PC-3 (cell line): ENCODE results near the gene SENP8. TPM values are rescaled to one million over a fixed set of nuclear protein-coding genes. Genes with fewer than 3 reads are reported as not detected.
A peak's percentile ranks its signal among the peaks of the same experiment; 100 is the strongest.

Experiments used
- ATAC-seq: fragments of 200-7000 bp; cut with Tn5 transposase; 2 replicates; pipeline ENCODE4 v1.9.1; 2020; ENCODE audit warnings: mild to moderate bottlenecking, moderate library complexity
- BruUV-seq: library from RNA; stranded (reverse); fragments of 400-500 nt; replicated peaks from 2 replicates; lab custom pipeline; 2021; lab: Mats Ljungman, UMichigan
- CTCF ChIA-PET: fragments of 300-600 bp; sonication (Branson Sonifier 250); formaldehyde crosslinking; loops from one replicate; lab custom pipeline; 2022; ENCODE audit warnings: antibody characterized with exemption; lab: Charles Lee
- POLR2A ChIA-PET: fragments of 300-600 bp; sonication (Branson Sonifier 250); formaldehyde crosslinking; loops from one replicate; lab custom pipeline; 2022; ENCODE audit warnings: antibody characterized with exemption; ENCODE audit not compliant: unreplicated experiment; lab: Charles Lee
- DNase-seq: peaks from one replicate; pipeline ENCODE4 v3.0.0-alpha.2; 2015
- H2AFZ ChIP-seq: fragments of 300-600 bp; sonication (generic); 2 replicates; pipeline ENCODE4 v1.6.0; 2016; ENCODE audit warnings: antibody characterized with exemption, low read length
- H3F3A ChIP-seq: fragments of 300-600 bp; sonication (generic); one replicate; pipeline ENCODE4 v1.6.0; 2017; ENCODE audit warnings: antibody characterized with exemption, low read length, control low read depth, mild to moderate bottlenecking; ENCODE audit not compliant: unreplicated experiment
- H3K27ac ChIP-seq: fragments of 300-600 bp; sonication (generic); 2 replicates; pipeline ENCODE4 v1.5.1; 2016; ENCODE audit warnings: mild to moderate bottlenecking, low read length
- H3K27me3 ChIP-seq: fragments of 300-600 bp; sonication (generic); 2 replicates; pipeline ENCODE4 v1.6.1; 2016; ENCODE audit warnings: low read length, mixed read lengths
- H3K36me3 ChIP-seq: fragments of 300-600 bp; sonication (generic); 2 replicates; pipeline ENCODE4 v1.6.1; 2016; ENCODE audit warnings: low read depth, mixed run types, low read length, mixed read lengths
- H3K4me1 ChIP-seq: fragments of 300-600 bp; sonication (generic); 2 replicates; pipeline ENCODE4 v1.5.1; 2016; ENCODE audit warnings: low read length; ENCODE audit not compliant: insufficient read depth
- H3K4me2 ChIP-seq: fragments of 300-600 bp; sonication (generic); 2 replicates; pipeline ENCODE4 v1.6.0; 2016; ENCODE audit warnings: low read length
- H3K4me3 ChIP-seq: fragments of 300-600 bp; sonication (generic); 2 replicates; pipeline ENCODE4 v1.5.1; 2016; ENCODE audit warnings: mild to moderate bottlenecking, low read length, mixed read lengths
- H3K79me2 ChIP-seq: fragments of 300-600 bp; sonication (generic); 2 replicates; pipeline ENCODE4 v1.6.1; 2017; ENCODE audit warnings: low read length, mixed read lengths
- H3K9ac ChIP-seq: fragments of 300-600 bp; sonication (generic); 2 replicates; pipeline ENCODE4 v1.6.0; 2016; ENCODE audit warnings: mild to moderate bottlenecking, low read length
- H3K9me2 ChIP-seq: fragments of 300-600 bp; sonication (generic); replicated peaks from 2 replicates; pipeline ENCODE4 v1.6.1; 2016; ENCODE audit warnings: mixed run types, low read length, mixed read lengths
- H3K9me3 ChIP-seq: fragments of 300-600 bp; sonication (generic); 2 replicates; pipeline ENCODE4 v1.6.1; 2016; ENCODE audit warnings: low read length, mixed read lengths
- H4K20me1 ChIP-seq: fragments of 300-600 bp; sonication (generic); 2 replicates; pipeline ENCODE4 v1.6.1; 2016; ENCODE audit warnings: low read length, mixed read lengths
- EZH2 ChIP-seq: fragments of 300-600 bp; sonication (generic); IDR thresholded peaks from one replicate; pipeline ENCODE4 v1.6.1; 2017; ENCODE audit warnings: antibody characterized with exemption, mild to moderate bottlenecking, low read length; ENCODE audit not compliant: unreplicated experiment
- EZH2phosphoT487 ChIP-seq: fragments of 300-600 bp; sonication (generic); IDR thresholded peaks from 2 replicates; pipeline ENCODE4 v1.6.1; 2018; ENCODE audit warnings: mild to moderate bottlenecking, antibody characterized with exemption, low read length, borderline replicate concordance
- intact Hi-C: fragments of 100-400 bp; cut with micrococcal nuclease; formaldehyde crosslinking; loops from 2 replicates; pipeline ENCODE4 v1.9.0; 2023
- total RNA-seq: library from RNA; depleted of rRNA; stranded (reverse); fragments of >200 nt; gene quantifications from 2 replicates; pipeline ENCODE4 v1.2.3, GENCODE V29; 2014
- TF ChIP-seq, protein P1 (sequence below): fragments of 300-600 bp; sonication (generic); conservative IDR thresholded peaks from 2 replicates; pipeline ENCODE4 v1.5.1; 2017; ENCODE audit warnings: antibody characterized with exemption, low read depth, mild to moderate bottlenecking, low read length

SENP8 gene
- total RNA-seq, 1 experiment from 2014 or later: 4.2 TPM

DNA sequence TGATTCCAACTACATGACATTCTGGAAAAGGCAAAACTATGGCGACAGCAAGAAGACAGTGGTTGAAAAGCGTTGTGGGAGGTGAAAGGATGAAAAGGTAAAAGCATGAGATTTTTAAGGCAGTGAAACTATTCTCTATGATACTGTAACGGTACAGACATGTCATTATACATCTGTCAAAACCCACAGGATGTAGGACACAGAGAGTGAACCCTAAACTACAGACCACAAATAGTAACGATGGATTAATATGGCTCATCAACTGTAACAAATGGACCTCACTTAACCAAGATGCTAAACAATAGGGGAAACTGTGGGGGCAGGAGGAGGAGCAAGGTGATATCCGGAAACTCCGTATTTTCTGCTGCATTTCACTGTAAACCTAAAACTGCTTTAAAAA lies 39.3 kb upstream of the SENP8 start:
- Histone ChIP-seq H3K36me3 (no peaks in the 10 kb centered on the region), H3K79me2 (no peaks in the 10 kb centered on the region), H2AFZ (no peak overlapping the region), H4K20me1 (no peaks in the 10 kb centered on the region), H3K4me3 (no peak overlapping the region), H3K4me2 (no peak overlapping the region), H3K9me2 (no peaks in the 10 kb centered on the region), H3K4me1 (no peaks in the 10 kb centered on the region), H3K9ac (no peak overlapping the region), H3F3A (no peaks in the 10 kb centered on the region), H3K27ac (no peak overlapping the region), H3K9me3 (no peaks in the 10 kb centered on the region), H3K27me3 (no peaks in the 10 kb centered on the region)
- BruUV-seq: no TSS peak
- TF ChIP-seq EZH2 (no peak), EZH2phosphoT487 (no peak)
- TF ChIP-seq, protein P1, sequence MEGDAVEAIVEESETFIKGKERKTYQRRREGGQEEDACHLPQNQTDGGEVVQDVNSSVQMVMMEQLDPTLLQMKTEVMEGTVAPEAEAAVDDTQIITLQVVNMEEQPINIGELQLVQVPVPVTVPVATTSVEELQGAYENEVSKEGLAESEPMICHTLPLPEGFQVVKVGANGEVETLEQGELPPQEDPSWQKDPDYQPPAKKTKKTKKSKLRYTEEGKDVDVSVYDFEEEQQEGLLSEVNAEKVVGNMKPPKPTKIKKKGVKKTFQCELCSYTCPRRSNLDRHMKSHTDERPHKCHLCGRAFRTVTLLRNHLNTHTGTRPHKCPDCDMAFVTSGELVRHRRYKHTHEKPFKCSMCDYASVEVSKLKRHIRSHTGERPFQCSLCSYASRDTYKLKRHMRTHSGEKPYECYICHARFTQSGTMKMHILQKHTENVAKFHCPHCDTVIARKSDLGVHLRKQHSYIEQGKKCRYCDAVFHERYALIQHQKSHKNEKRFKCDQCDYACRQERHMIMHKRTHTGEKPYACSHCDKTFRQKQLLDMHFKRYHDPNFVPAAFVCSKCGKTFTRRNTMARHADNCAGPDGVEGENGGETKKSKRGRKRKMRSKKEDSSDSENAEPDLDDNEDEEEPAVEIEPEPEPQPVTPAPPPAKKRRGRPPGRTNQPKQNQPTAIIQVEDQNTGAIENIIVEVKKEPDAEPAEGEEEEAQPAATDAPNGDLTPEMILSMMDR: no peak
- ChIA-PET POLR2A (no interaction called here), CTCF (no interaction called here)
- ATAC-seq: no peak
- DNase-seq: no peak
- intact Hi-C loops: no loop called here

DNA sequence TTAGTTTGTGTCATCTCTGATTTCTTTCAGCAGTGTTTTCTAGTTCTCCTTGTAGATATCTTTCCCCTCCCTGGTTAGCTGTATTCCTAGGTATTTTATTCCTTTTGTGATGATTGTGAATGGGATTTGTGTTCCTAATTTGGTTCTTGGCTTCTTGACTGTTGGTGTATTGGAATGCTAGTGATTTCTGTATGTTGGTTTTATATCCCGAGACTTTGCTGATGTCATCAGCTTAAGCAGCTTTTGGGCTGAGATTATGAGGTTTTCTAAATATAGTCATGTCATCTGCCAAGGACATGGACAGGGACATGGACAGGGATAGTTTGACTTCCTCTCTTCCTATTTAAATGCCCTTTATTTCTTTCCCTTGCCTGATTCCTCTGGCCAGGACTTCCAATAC lies 36.0 kb upstream of the SENP8 start:
- DNase-seq (no peak), ATAC-seq (no peak)
- Histone ChIP-seq H3K27ac (no peak overlapping the region), H3K4me3 (no peak overlapping the region), H3K9ac (no peak overlapping the region), H4K20me1 (no peaks in the 10 kb centered on the region), H3K27me3 (no peaks in the 10 kb centered on the region), H3K4me1 (no peaks in the 10 kb centered on the region), H3K4me2 (no peak overlapping the region), H2AFZ (no peak overlapping the region), H3K9me3 (no peaks in the 10 kb centered on the region), H3K36me3 (no peaks in the 10 kb centered on the region), H3K9me2 (no peaks in the 10 kb centered on the region), H3F3A (no peaks in the 10 kb centered on the region), H3K79me2 (no peaks in the 10 kb centered on the region)
- no peak for TF ChIP-seq EZH2phosphoT487
- no peak for TF ChIP-seq EZH2
- TF ChIP-seq, protein P1: no peak
- no TSS peak for BruUV-seq
- intact Hi-C loops: no loop called here
- POLR2A ChIA-PET: no interaction called here
- CTCF ChIA-PET: no interaction called here

DNA sequence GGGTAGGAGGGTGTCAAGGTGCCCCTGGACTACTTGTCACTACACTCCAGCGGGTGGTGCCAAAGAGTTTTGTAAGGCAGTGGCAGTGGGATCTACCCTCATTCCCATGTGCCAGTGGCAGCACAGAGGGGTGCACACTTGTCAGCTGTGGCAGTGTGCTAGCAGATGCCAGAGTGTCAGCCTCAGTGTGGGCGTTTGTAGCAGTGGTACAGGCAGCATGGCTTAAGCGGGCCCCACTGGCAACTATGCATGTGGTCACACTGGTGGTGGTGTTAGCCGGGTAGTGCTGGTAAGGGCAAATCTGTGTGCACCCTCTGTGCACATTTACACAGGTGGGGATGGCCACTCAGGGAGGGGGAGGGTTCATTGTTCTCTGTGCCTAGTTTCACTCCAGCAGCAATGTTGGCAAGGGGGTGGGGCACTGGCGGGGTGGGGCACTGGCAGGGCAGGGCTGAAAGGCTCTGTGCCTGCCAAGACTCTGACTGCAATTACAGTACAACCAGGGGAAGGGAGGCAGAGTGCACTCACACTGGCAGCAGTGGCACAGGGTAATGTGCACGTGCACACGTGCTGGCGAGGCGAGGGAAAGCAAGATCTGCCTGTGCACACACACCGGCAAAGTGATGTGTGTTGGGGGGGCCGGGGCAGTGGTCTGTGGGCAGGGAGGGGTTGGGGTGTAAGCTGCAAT lies 32.0 kb upstream of the SENP8 start:
- ChIA-PET POLR2A (no interaction called here), CTCF (no interaction called here)
- no peaks in the 10 kb centered on the region for H3K79me2 ChIP-seq
- no peak for TF ChIP-seq EZH2phosphoT487
- TF ChIP-seq, protein P1: no peak
- no peak for TF ChIP-seq EZH2
- intact Hi-C loops: no loop called here
- no peak overlapping the region for H3K4me2 ChIP-seq
- no peaks in the 10 kb centered on the region for H3F3A ChIP-seq
- no peaks in the 10 kb centered on the region for H3K36me3 ChIP-seq
- H2AFZ ChIP-seq: no peak overlapping the region
- DNase-seq: peak; percentile 18
- H3K9me3 ChIP-seq: no peaks in the 10 kb centered on the region
- peak; percentile 81 for ATAC-seq
- no peak overlapping the region for H3K4me3 ChIP-seq
- no peak overlapping the region for H3K9ac ChIP-seq
- H4K20me1 ChIP-seq: no peaks in the 10 kb centered on the region
- BruUV-seq: no TSS peak
- H3K27ac ChIP-seq: no peak overlapping the region
- H3K27me3 ChIP-seq: no peaks in the 10 kb centered on the region
- H3K9me2 ChIP-seq: no peaks in the 10 kb centered on the region
- no peaks in the 10 kb centered on the region for H3K4me1 ChIP-seq
